OCI-LY7 (cell line): Measurements from ENCODE around the gene ABCC8. TPM values are rescaled to one million over a fixed set of nuclear protein-coding genes. Genes with fewer than 3 reads are reported as not detected.
A peak's percentile ranks its signal among the peaks of the same experiment; 100 is the strongest.

Experiments used
- BruUV-seq: library from RNA; stranded (reverse); fragments of 400-500 nt; replicated peaks from 2 replicates; lab custom pipeline; 2021; lab: Mats Ljungman, UMichigan
- CTCF ChIA-PET: fragments of 300-600 bp; sonication (Branson Sonifier 250); formaldehyde crosslinking; loops from one replicate; lab custom pipeline; 2022; ENCODE audit warnings: antibody characterized with exemption; ENCODE audit not compliant: unreplicated experiment; lab: Charles Lee
- POLR2A ChIA-PET: fragments of 300-600 bp; sonication (Branson Sonifier 250); formaldehyde crosslinking; loops from one replicate; lab custom pipeline; 2022; ENCODE audit warnings: antibody characterized with exemption; lab: Charles Lee
- DNase-seq: peaks from one replicate; pipeline ENCODE4 v3.0.0-alpha.2; 2015; ENCODE audit warnings: low spot score
- H2AFZ ChIP-seq: fragments of 200-600 bp; sonication (generic), shearing (Covaris generic); 2 replicates; pipeline ENCODE4 v1.6.1; 2014; ENCODE audit warnings: mild to moderate bottlenecking, antibody characterized with exemption, low read length, moderate library complexity
- H3K27ac ChIP-seq: fragments of 200-600 bp; sonication (generic); 2 replicates; pipeline ENCODE4 v1.5.1; 2014; ENCODE audit warnings: mixed run types, low read depth, mild to moderate bottlenecking, moderate library complexity, low read length, inconsistent platforms; ENCODE audit not compliant: poor library complexity, severe bottlenecking
- H3K36me3 ChIP-seq: fragments of 200-600 bp; sonication (generic); 2 replicates; pipeline ENCODE4 v1.6.1; 2014; ENCODE audit warnings: mild to moderate bottlenecking, antibody characterized with exemption, low read length, moderate library complexity, mixed read lengths; ENCODE audit not compliant: insufficient read depth
- H3K4me1 ChIP-seq: fragments of 200-600 bp; sonication (generic); 2 replicates; pipeline ENCODE4 v1.5.1; 2014; ENCODE audit warnings: mild to moderate bottlenecking, low read length; ENCODE audit not compliant: insufficient read depth, poor library complexity, severe bottlenecking
- H3K4me2 ChIP-seq: fragments of 200-600 bp; sonication (generic); 2 replicates; pipeline ENCODE4 v1.6.1; 2014; ENCODE audit warnings: mild to moderate bottlenecking, low read length
- H3K4me3 ChIP-seq: fragments of 200-600 bp; sonication (generic); 2 replicates; pipeline ENCODE4 v1.5.1; 2014; ENCODE audit warnings: mild to moderate bottlenecking, low read depth, low read length; ENCODE audit not compliant: poor library complexity, severe bottlenecking
- H3K79me2 ChIP-seq: fragments of 200-600 bp; sonication (generic); 2 replicates; pipeline ENCODE4 v1.6.1; 2016; ENCODE audit warnings: low read depth, mild to moderate bottlenecking, low read length, moderate library complexity, mixed read lengths; ENCODE audit not compliant: insufficient read depth
- H3K9me2 ChIP-seq: fragments of 200-600 bp; sonication (generic); 2 replicates; pipeline ENCODE4 v1.6.1; 2016; ENCODE audit warnings: mild to moderate bottlenecking, low read length, mixed read lengths; ENCODE audit not compliant: insufficient read depth
- H3K9me3 ChIP-seq: fragments of 200-600 bp; sonication (generic); 2 replicates; pipeline ENCODE4 v1.6.1; 2014; ENCODE audit warnings: mild to moderate bottlenecking, mixed run types, low read length, mixed read lengths
- H4K20me1 ChIP-seq: fragments of 200-600 bp; sonication (generic); 2 replicates; pipeline ENCODE4 v1.6.1; 2014; ENCODE audit warnings: mild to moderate bottlenecking, antibody characterized with exemption, low read length, moderate library complexity, mixed read lengths; ENCODE audit not compliant: insufficient read depth
- EZH2phosphoT487 ChIP-seq: fragments of 200-600 bp; sonication (generic); IDR thresholded peaks from 2 replicates; pipeline ENCODE4 v1.6.1; 2018; ENCODE audit warnings: low read depth, borderline replicate concordance, mild to moderate bottlenecking, mixed run types, antibody characterized with exemption, low read length, moderate library complexity, mixed read lengths
- intact Hi-C: fragments of 100-400 bp; cut with micrococcal nuclease; formaldehyde crosslinking; loops from one replicate; pipeline ENCODE4 v1.10.0; 2022; ENCODE audit not compliant: unreplicated experiment
- total RNA-seq, 2 experiments: library from RNA; depleted of rRNA in 1 of 2; stranded (reverse); fragments of >200 nt in 1 of 2; shearing (Covaris generic) in 1 of 2; gene quantifications; 2 replicates each; pipeline ENCODE4 v1.2.3, GENCODE V29; 2014 to 2022
- TF ChIP-seq, protein P1 (sequence below): fragments of 200-600 bp; sonication (generic); conservative IDR thresholded peaks from 2 replicates; pipeline ENCODE4 v1.5.1; 2014; ENCODE audit warnings: mild to moderate bottlenecking, antibody characterized with exemption, low read length, moderate library complexity, mixed read lengths

The ABCC8 gene
- total RNA-seq, 2 experiments from 2014 or later, result not detected

DNA sequence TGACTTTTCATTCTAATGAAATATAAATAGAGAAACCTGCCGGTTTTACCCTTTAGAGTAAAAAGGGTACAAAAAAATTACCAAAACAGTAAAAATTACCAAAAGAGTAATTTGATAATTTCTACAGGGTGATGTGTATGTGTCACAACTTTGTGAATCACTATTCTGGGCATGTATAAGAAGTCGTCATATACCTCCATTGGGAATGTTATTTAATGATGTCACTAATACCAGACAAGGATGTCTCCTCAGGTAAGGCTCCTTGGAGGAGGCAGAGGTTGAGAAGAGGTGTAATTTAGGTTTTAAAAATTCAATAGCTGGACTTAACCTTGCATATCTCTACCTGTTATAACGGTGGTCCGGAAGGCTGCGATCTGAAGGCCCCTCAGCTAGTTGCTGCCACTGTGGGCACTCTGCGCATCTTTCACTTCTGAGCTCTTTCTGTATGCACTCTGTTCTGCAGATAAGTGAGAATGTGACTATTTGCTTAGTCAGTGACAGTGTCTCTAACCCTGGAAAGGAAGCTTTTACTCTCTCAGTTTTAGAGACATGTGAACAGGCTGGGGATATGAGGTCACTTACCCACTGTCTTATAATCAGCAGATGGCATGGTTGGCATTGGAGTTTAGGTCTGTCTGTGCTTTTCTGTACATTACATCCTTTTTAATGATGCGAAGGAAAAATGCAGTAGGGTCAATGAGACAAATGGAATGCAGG lies 126.0 kb downstream of the ABCC8 start:
- TF ChIP-seq, protein P1, sequence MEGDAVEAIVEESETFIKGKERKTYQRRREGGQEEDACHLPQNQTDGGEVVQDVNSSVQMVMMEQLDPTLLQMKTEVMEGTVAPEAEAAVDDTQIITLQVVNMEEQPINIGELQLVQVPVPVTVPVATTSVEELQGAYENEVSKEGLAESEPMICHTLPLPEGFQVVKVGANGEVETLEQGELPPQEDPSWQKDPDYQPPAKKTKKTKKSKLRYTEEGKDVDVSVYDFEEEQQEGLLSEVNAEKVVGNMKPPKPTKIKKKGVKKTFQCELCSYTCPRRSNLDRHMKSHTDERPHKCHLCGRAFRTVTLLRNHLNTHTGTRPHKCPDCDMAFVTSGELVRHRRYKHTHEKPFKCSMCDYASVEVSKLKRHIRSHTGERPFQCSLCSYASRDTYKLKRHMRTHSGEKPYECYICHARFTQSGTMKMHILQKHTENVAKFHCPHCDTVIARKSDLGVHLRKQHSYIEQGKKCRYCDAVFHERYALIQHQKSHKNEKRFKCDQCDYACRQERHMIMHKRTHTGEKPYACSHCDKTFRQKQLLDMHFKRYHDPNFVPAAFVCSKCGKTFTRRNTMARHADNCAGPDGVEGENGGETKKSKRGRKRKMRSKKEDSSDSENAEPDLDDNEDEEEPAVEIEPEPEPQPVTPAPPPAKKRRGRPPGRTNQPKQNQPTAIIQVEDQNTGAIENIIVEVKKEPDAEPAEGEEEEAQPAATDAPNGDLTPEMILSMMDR, result no peak
- TF ChIP-seq EZH2phosphoT487, result no peak
- Histone ChIP-seq H3K9me3 (peaks cover 3% of the 10 kb centered on the region; the same call in 1 of the 2 replicates), H3K36me3 (no peaks in the 10 kb centered on the region), H3K27ac (no peak overlapping the region), H3K79me2 (peaks cover 20% of the 10 kb centered on the region), H4K20me1 (no peaks in the 10 kb centered on the region), H3K4me3 (no peak overlapping the region), H3K4me1 (peaks cover 26% of the 10 kb centered on the region), H3K4me2 (0 out of 2 replicates have a peak overlapping the region, but pooled peaks have one; percentile 95), H2AFZ (no peak overlapping the region), H3K9me2 (no peaks in the 10 kb centered on the region)
- intact Hi-C loops, result no loop called here
- DNase-seq, result no peak
- POLR2A ChIA-PET, result no interaction called here
- BruUV-seq, result no TSS peak
- CTCF ChIA-PET, result no interaction called here

DNA sequence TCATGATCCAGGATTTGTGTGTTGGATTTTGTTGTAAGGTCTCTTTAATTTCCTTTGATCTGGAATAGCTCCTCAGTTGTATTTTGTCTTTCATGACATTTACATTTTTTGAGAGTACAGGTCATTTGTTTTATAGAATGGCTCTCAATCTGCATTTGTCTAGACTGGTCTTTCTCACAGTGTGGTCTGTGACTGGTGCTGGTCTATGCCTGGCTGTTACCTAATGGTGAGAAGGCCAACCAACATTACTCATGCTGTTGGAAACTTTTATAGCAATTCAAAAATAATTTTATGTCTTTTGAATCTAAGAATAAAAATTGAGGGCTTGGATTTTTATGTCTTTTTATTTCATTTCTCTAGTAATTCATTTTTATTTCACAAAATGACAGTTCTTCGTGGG lies 129.0 kb downstream of the ABCC8 start:
- Histone ChIP-seq H2AFZ (no peak overlapping the region), H3K4me2 (no peak overlapping the region), H3K79me2 (peaks cover 3% of the 10 kb centered on the region; the same call in 1 of the 2 replicates), H3K9me2 (no peaks in the 10 kb centered on the region), H4K20me1 (no peaks in the 10 kb centered on the region), H3K4me3 (no peak overlapping the region), H3K9me3 (no peaks in the 10 kb centered on the region), H3K36me3 (no peaks in the 10 kb centered on the region), H3K27ac (no peak overlapping the region), H3K4me1 (peaks cover 11% of the 10 kb centered on the region)
- no peak for DNase-seq
- CTCF ChIA-PET, result no interaction called here
- no TSS peak for BruUV-seq
- intact Hi-C loops, result no loop called here
- TF ChIP-seq, protein P1, result no peak
- no peak for TF ChIP-seq EZH2phosphoT487
- POLR2A ChIA-PET, result no interaction called here

DNA sequence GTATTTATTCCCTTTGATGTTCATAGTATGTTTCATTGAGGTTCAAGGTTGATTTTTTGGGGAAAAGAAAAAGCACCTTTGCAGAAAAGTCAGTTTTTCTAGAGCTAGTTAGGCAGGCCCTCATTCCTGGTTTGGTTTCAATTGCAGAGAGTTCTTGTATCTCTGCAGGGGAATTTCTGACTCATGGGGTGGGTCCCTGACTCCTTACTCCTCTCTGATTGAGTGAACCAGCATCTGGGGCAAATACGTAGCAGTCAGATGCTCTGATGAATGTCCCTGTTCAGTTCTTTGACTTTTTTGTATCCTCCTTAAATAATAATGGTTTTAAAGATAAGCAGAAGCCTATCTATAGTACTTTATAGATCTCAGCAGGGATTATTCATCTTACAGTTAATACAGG lies 132.7 kb downstream of the ABCC8 start:
- Histone ChIP-seq H3K36me3 (no peaks in the 10 kb centered on the region), H3K4me3 (no peak overlapping the region), H3K4me2 (no peak overlapping the region), H3K27ac (no peak overlapping the region), H3K4me1 (no peaks in the 10 kb centered on the region), H4K20me1 (no peaks in the 10 kb centered on the region), H3K9me3 (no peaks in the 10 kb centered on the region), H3K9me2 (no peaks in the 10 kb centered on the region), H3K79me2 (no peaks in the 10 kb centered on the region), H2AFZ (no peak overlapping the region)
- BruUV-seq, result no TSS peak
- no peak for TF ChIP-seq EZH2phosphoT487
- TF ChIP-seq, protein P1, result no peak
- ChIA-PET CTCF (no interaction called here), POLR2A (interaction anchor here (2.0 to 2.1 kb wide), 2 partner anchors 9 to 14 kb away, joined by 7 to 11 read pairs; no protein-coding TSS in a partner anchor)
- intact Hi-C loops, result no loop called here
- DNase-seq, result no peak
